ENCODE data around the gene GDAP1L1.
"Not testable (repeated sequence)": the region's sequence is repeated elsewhere in the genome, so short reads cannot be mapped to it uniquely, and the experiment has no call there.

GDAP1L1 gene

DNA sequence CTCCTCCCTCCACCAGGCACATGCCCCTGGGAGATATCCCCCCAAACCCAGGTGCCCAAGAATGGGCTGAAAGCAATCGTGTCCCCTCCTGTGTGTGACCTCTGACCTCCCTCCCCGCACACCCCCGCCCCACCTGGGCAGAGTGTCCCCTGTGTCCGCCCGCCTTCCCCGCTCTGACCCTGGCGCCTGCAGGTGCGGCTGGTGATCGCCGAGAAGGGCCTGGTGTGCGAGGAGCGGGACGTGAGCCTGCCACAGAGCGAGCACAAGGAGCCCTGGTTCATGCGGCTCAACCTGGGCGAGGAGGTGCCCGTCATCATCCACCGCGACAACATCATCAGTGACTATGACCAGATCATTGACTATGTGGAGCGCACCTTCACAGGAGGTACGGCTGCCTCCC is 9.9 kb downstream of the GDAP1L1 start:
- DNase-seq, result no peak

GRCh38 chr20:44258226-44258890 is 11.2 kb downstream of the GDAP1L1 start:
- no peak for DNase-seq

- no peak for DNase-seq
These were observed 17.2 kb downstream of the GDAP1L1 start for GRCh38 chr20:44264287-44264686.

- DNase-seq, result no peak
These were observed 21.7 kb downstream of the GDAP1L1 start for GRCh38 chr20:44268802-44269201.

- peak; percentile 10 for DNase-seq
These were observed 25.0 kb downstream of the GDAP1L1 start for GRCh38 chr20:44271915-44272663.

DNA sequence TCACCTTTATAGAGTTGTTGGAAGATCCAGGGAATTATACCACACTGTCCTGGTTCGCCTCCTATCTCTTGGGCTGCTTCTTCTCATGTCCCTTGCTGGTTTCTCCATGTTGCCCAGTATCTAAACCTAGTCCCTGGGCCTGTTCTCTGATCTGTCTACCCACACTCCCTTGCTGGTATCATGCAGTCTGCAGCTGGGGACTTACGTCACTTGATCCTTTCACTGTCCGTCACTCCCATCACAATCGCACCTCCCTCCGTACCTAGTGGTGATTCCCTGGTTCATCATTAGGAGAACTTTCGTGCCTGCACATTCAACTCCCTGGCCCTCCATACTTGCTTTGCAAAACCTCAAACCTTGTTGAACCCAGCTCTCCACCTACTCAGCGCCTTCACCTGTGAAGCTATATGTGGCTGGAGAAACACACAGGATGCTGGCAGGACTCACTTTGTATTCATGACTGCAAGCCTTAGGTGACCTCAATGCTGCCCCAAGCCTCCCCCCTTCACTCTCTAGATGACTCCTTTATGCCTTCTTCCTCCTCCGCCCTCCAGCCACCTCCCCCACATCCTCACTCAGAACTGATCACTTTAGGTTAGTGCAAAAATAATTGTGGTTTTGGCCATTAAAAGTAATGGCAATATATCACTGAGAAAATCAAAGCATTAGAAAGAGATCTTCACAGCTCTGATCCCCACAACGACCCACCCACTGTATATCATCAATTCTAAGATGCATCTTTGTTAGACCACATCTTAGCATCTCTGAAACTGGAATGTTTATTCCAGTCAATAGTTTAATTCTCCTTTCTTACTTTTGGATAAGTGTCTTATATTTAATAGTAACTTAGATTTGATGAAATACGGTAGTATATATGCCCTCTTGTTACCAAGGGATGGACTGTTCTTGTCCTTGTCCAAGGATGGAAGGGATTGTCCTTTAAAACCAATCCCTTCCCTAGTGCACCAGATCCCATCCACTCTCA is 26.4 kb downstream of the GDAP1L1 start:
- DNase-seq, result no peak

GRCh38 chr20:44274303-44275017 is 27.4 kb downstream of the GDAP1L1 start:
- no peak for DNase-seq

GRCh38 chr20:44279228-44279627 is 32.1 kb downstream of the GDAP1L1 start:
- no peak for DNase-seq

GRCh38 chr20:44280387-44280786 is 33.3 kb downstream of the GDAP1L1 start:
- DNase-seq, result no peak

- DNase-seq, result no peak
These were observed 35.1 kb downstream of the GDAP1L1 start for GRCh38 chr20:44282192-44282591.

GRCh38 chr20:44284032-44284431 is 36.9 kb downstream of the GDAP1L1 start:
- no peak for DNase-seq

GRCh38 chr20:44287272-44288097 is 40.4 kb downstream of the GDAP1L1 start:
- no peak for DNase-seq

DNA sequence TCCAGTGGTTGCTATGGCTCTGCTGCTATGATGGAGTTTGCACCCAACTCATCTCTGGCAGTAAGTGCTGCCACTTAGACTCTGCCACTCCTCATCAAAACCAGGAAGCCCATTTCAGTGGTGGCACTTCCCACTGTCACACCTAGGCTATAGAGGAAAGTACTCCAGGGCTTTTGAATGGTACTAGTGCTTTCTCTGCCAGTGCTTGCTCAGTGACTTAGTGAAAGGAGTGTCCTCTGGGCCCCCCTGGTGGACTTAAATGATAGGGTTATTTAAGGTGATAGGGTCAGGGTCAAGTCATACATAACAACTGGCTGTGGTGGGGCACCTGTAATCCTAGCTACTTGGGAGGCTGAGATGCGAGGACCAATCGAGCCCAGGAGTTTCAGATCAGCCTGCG is 41.1 kb downstream of the GDAP1L1 start:
- peak; percentile 23 for DNase-seq

GRCh38 chr20:44291754-44292153 is 44.6 kb downstream of the GDAP1L1 start:
- no peak for DNase-seq

DNA sequence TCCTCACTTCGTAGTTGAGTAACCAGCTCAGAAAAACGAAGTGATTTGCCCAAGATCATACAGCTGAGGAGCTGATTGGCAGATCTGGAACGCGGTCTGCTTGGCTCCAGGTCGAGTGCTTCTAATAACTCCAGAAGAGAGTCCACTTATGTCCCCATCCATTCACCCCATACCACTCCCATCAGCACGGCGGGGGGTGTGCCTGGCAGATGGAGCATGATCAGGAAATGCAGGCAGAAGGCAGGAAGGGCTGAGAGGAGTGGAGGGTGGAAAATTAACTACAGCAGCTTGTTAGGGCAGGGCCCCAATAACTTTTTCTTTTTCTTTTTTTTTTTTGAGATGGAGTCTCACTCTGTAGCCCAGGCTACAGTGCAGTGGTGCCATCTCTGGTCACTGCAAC is 48.9 kb downstream of the GDAP1L1 start:
- DNase-seq, result no peak

DNA sequence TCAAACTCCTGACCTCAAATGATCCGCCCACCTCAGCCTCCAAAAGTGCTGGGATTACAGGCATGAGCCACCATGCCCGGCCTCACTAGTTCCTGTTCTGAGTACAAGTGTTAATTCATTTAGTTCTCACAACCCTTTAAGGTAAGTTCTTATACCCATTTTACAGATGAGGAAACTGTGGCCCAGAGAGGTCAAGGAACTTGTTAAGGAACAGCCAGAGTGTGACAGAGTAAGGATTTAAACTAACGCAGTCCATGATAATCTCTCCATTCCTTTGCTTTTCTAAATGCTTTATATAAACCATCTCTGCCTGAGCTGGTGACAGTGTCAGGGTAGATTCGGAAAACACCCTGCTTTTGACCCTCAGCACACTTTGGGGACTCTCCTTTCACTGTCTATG is 50.6 kb downstream of the GDAP1L1 start:
- DNase-seq, result no peak

DNA sequence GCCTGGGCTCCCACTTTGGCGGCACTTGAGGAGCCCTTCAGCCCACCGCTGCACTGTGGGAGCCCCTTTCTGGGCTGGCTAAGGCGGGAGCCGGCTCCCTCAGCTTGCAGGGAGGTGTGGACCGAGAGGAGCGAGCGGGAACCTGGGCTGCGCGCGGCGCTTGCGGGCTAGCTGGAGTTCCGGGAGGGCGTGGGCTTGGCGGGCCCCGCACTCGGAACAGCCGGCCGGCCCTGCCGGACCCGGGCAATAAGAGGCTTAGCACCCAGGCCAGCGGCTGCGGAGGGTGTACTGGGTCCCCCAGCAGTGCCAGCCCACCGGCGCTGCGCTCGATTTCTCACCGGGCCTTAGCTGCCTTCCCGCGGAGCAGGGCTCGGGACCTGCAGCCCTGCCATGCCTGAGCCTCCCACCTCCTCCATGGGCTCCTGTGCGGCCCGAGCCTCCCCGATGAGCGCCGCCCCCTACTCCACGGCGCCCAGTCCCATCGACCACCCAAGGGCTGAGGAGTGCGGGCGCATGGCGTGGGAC is 52.0 kb downstream of the GDAP1L1 start:
- DNase-seq, result not testable (repeated sequence)

GRCh38 chr20:44301285-44301684 is 54.2 kb downstream of the GDAP1L1 start:
- DNase-seq, result no peak

DNA sequence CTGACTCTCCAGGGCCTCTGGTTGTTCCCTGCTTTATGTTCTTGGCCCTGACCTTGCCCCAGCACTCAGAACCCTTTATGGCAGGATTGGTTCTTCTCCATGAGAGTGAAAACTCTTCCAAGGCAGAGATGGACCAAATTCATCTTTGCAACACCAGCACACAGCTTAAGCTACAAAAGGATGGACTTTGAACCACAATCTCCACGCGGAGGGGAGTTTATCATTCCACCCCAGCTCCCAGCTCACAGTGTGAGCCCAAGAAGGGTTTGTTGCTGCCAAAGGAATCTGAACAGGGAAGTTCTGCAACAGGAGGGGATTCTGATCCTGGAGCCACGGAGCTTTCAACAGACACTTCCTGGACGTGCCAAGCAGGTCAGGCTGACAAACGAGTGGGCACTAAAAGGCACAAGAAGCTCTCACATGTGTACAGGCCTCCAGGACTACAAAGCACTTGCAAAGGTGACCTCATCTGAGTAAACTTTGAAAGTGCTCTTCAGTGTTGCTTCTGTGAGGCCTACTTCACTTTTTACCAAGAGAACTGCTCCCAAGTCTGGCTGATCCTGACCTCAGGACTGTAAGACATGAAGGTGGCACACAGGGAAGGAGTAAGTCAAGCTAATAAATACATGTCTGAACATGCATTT is 55.0 kb downstream of the GDAP1L1 start:
- no peak for DNase-seq

DNA sequence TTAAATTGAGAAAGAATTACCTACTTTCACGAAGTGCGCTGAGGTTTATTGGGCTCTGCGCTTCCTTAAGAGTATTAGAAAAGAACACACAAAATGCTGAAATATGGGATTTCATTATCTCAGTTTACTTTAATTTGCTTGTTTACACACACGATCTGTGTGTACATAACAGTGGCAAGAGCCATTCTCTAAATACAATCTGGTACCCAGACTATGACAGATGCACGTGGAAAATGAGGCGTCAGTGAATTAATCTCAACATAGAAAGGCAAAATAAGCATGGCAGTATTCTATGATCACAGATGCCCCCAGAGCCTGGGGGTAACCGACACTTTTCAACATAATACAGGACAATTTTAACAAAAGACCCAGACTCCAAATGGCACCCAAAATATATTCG is 55.6 kb downstream of the GDAP1L1 start:
- DNase-seq, result no peak

DNA sequence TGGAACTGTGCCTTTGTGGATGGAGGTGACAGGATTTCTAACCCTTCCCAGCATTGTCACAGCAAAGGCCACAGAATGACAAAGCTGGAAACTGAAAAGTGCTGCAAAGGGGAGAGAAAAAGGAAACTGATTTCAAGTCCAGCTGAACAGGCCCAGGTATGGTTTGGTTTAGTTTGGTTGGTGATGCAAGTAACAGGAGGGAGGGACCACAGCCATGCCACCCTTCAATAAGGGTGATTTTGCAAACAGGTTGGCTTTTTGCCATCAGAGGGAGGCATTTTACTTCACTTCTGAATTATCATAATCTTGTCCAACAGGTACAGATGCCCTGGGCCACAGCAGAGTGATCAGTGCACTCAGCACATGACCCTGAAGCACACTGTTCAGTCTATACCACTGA is 57.3 kb downstream of the GDAP1L1 start:
- no peak for DNase-seq

All from CD4-positive, alpha-beta T cell treated with Interleukin-12 subunit alpha and Interleukin-12 subunit beta, for 1 hour (primary cell).